HepG2 (cell line): ENCODE measurements around the gene TMEM190. TPM values are rescaled to one million over a fixed set of nuclear protein-coding genes. Genes with fewer than 3 reads are reported as not detected.
A peak's percentile ranks its signal among the peaks of the same experiment; 100 is the strongest.

Source experiments
- ARNTL ChIP-seq: sonication (generic); formaldehyde crosslinking; IDR thresholded peaks from 2 replicates; pipeline ENCODE4 v1.4.0; 2020; ENCODE audit warnings: mild to moderate bottlenecking, missing genetic modification reagents
- ATAD3A ChIP-seq: sonication (generic); formaldehyde crosslinking; IDR thresholded peaks from 2 replicates; pipeline ENCODE4 v1.4.0; 2020; ENCODE audit warnings: missing genetic modification reagents
- CEBPG ChIP-seq: IDR thresholded peaks from 2 replicates; pipeline ENCODE4 v1.6.1; 2016
- DMAP1 ChIP-seq: IDR thresholded peaks from 2 replicates; pipeline ENCODE4 v1.6.1; 2016
- FOXK1 ChIP-seq: sonication (generic); formaldehyde crosslinking; IDR thresholded peaks from 2 replicates; pipeline ENCODE4 v1.4.0; 2020; ENCODE audit warnings: low read depth, missing genetic modification reagents, borderline replicate concordance
- GATAD1 ChIP-seq: IDR thresholded peaks from 2 replicates; pipeline ENCODE4 v1.6.1; 2016; ENCODE audit warnings: missing genetic modification reagents, missing compliant biosample characterization
- IKZF1 ChIP-seq: fragments of 450-650 bp; IDR thresholded peaks from 2 replicates; pipeline ENCODE4 v1.7.1; 2016
- MAFG ChIP-seq: sonication (generic); formaldehyde crosslinking; IDR thresholded peaks from 2 replicates; pipeline ENCODE4 v1.5.1; 2020; ENCODE audit warnings: mild to moderate bottlenecking, missing genetic modification reagents
- MEF2D ChIP-seq: sonication (generic); formaldehyde crosslinking; IDR thresholded peaks from 2 replicates; pipeline ENCODE4 v1.5.1; 2020; ENCODE audit warnings: mild to moderate bottlenecking, missing genetic modification reagents
- MIER3 ChIP-seq: IDR thresholded peaks from 2 replicates; pipeline ENCODE4 v1.6.1; 2016; ENCODE audit warnings: missing compliant biosample characterization, borderline replicate concordance
- NFATC3 ChIP-seq: sonication (generic); formaldehyde crosslinking; IDR thresholded peaks from 2 replicates; pipeline ENCODE4 v1.5.1; 2020; ENCODE audit warnings: mild to moderate bottlenecking, missing genetic modification reagents
- NFIB ChIP-seq: sonication (generic); formaldehyde crosslinking; IDR thresholded peaks from 2 replicates; pipeline ENCODE4 v1.9.0; 2021; ENCODE audit warnings: missing genetic modification reagents, mild to moderate bottlenecking, borderline replicate concordance
- PHF5A ChIP-seq: IDR thresholded peaks from one replicate; pipeline ENCODE4 v1.6.1; 2018; ENCODE audit warnings: low read depth, missing genetic modification reagents; ENCODE audit not compliant: unreplicated experiment
- RARA ChIP-seq: IDR thresholded peaks from 2 replicates; pipeline ENCODE4 v1.6.1; 2016; ENCODE audit warnings: missing genetic modification reagents, missing compliant biosample characterization
- TCF7L2 ChIP-seq: IDR thresholded peaks from 2 replicates; pipeline ENCODE4 v1.6.1; 2011; ENCODE audit warnings: mild to moderate bottlenecking, low read depth, low read length, moderate library complexity
- ZBTB42 ChIP-seq: sonication (generic); formaldehyde crosslinking; IDR thresholded peaks from 2 replicates; pipeline ENCODE4 v1.5.0; 2020; ENCODE audit warnings: mild to moderate bottlenecking, missing genetic modification reagents
- ZFAT ChIP-seq: sonication (generic); formaldehyde crosslinking; conservative IDR thresholded peaks from 2 replicates; pipeline ENCODE4 v1.8.1; 2023; ENCODE audit warnings: missing genetic modification reagents, inconsistent platforms
- ZNF10 ChIP-seq: sonication (generic); formaldehyde crosslinking; IDR thresholded peaks from 2 replicates; pipeline ENCODE4 v1.4.0; 2020; ENCODE audit warnings: mild to moderate bottlenecking, low read depth, missing genetic modification reagents, borderline replicate concordance
- ZNF276 ChIP-seq: sonication (generic); formaldehyde crosslinking; IDR thresholded peaks from 2 replicates; pipeline ENCODE4 v1.4.0; 2020; ENCODE audit warnings: mild to moderate bottlenecking, low read depth, missing genetic modification reagents
- ZNF383 ChIP-seq: sonication (generic); formaldehyde crosslinking; IDR thresholded peaks from 2 replicates; pipeline ENCODE4 v1.4.0; 2020; ENCODE audit warnings: missing genetic modification reagents, mild to moderate bottlenecking, borderline replicate concordance
- ZNF550 ChIP-seq: sonication (generic); formaldehyde crosslinking; IDR thresholded peaks from 2 replicates; pipeline ENCODE4 v1.4.0; 2020; ENCODE audit warnings: mild to moderate bottlenecking, missing genetic modification reagents, borderline replicate concordance
- ZNF597 ChIP-seq: sonication (generic); formaldehyde crosslinking; IDR thresholded peaks from 2 replicates; pipeline ENCODE4 v1.5.0; 2020; ENCODE audit warnings: missing genetic modification reagents
- ZNF660 ChIP-seq: sonication (generic); formaldehyde crosslinking; IDR thresholded peaks from 2 replicates; pipeline ENCODE4 v1.5.1; 2020; ENCODE audit warnings: mild to moderate bottlenecking, low read depth, missing genetic modification reagents, borderline replicate concordance
- ZNF670 ChIP-seq: sonication (generic); formaldehyde crosslinking; IDR thresholded peaks from 2 replicates; pipeline ENCODE4 v1.8.0; 2022; ENCODE audit warnings: mild to moderate bottlenecking, missing genetic modification reagents, borderline replicate concordance
- ZNF749 ChIP-seq: sonication (generic); formaldehyde crosslinking; IDR thresholded peaks from 2 replicates; pipeline ENCODE4 v1.8.0; 2022; ENCODE audit warnings: mild to moderate bottlenecking, missing genetic modification reagents, moderate library complexity, borderline replicate concordance
- ZNF772 ChIP-seq: sonication (generic); formaldehyde crosslinking; IDR thresholded peaks from 2 replicates; pipeline ENCODE4 v1.5.0; 2020; ENCODE audit warnings: mild to moderate bottlenecking, missing genetic modification reagents
- ZNF776 ChIP-seq: sonication (generic); formaldehyde crosslinking; IDR thresholded peaks from 2 replicates; pipeline ENCODE4 v1.4.0; 2020; ENCODE audit warnings: mild to moderate bottlenecking, missing genetic modification reagents
- polyA plus RNA-seq, 8 experiments: library from polyadenylated mRNA; depleted of rRNA in 3 of 8; stranded (reverse) in 7 of 8; unstranded in 1 of 8; fragments of >200 nt; fragmentation: Illumina TruSeq in 4 of 8; extraction: Trizol in 4 of 8; gene quantifications; 2 replicates each; pipeline versions ENCODE4 v1.2.1 to v1.2.3, GENCODE V29; 2011 to 2016; ENCODE audit warnings: low read depth in 4 of 8, missing spikeins in 1 of 8, mixed read lengths in 1 of 8; ENCODE audit not compliant: insufficient read depth in 1 of 8
- total RNA-seq, 5 experiments: library from RNA; depleted of rRNA; stranded (reverse); fragments of >200 nt; fragmentation: Illumina TruSeq; extraction: Trizol; gene quantifications; 2 replicates each; pipeline ENCODE4 v1.2.3, GENCODE V29; 2016; ENCODE audit warnings: low read depth in 1 of 5
- TF ChIP-seq, protein P1 (sequence below): fragments of 450-650 bp; IDR thresholded peaks from 2 replicates; pipeline ENCODE4 v1.6.1; 2017; ENCODE audit warnings: mild to moderate bottlenecking

The TMEM190 gene
- total and polyA plus RNA-seq, 2 of the 13 experiments (the other 11 are each of a cell fraction or from before 2014, with no cell fraction given), result 0.35 to 0.83 TPM

- TF ChIP-seq ZFAT (CRISPR knock-in tag) (no peak), ZNF772 (CRISPR knock-in tag) (no peak), GATAD1 (CRISPR knock-in tag) (no peak), NFATC3 (CRISPR knock-in tag) (no peak), MEF2D (no peak), ZNF776 (CRISPR knock-in tag) (no peak), ARNTL (CRISPR knock-in tag) (no peak), NFIB (CRISPR knock-in tag) (no peak), ZNF550 (no peak), ATAD3A (no peak), MAFG (CRISPR knock-in tag) (no peak), IKZF1 (no peak), FOXK1 (CRISPR knock-in tag) (no peak), PHF5A (CRISPR knock-in tag) (no peak), CEBPG (CRISPR knock-in tag) (peak; percentile 68), ZNF660 (CRISPR knock-in tag) (no peak), ZNF670 (CRISPR knock-in tag) (no peak), ZNF276 (no peak), TCF7L2 (no peak), ZBTB42 (CRISPR knock-in tag) (no peak), ZNF749 (CRISPR knock-in tag) (no peak), RARA (CRISPR knock-in tag) (no peak), DMAP1 (CRISPR knock-in tag) (peak; percentile 37; the same call in 1 of the 2 replicates), MIER3 (CRISPR knock-in tag) (no peak), ZNF10 (CRISPR knock-in tag) (no peak), ZNF383 (CRISPR knock-in tag) (no peak), ZNF597 (CRISPR knock-in tag) (no peak)
- TF ChIP-seq, protein P1, sequence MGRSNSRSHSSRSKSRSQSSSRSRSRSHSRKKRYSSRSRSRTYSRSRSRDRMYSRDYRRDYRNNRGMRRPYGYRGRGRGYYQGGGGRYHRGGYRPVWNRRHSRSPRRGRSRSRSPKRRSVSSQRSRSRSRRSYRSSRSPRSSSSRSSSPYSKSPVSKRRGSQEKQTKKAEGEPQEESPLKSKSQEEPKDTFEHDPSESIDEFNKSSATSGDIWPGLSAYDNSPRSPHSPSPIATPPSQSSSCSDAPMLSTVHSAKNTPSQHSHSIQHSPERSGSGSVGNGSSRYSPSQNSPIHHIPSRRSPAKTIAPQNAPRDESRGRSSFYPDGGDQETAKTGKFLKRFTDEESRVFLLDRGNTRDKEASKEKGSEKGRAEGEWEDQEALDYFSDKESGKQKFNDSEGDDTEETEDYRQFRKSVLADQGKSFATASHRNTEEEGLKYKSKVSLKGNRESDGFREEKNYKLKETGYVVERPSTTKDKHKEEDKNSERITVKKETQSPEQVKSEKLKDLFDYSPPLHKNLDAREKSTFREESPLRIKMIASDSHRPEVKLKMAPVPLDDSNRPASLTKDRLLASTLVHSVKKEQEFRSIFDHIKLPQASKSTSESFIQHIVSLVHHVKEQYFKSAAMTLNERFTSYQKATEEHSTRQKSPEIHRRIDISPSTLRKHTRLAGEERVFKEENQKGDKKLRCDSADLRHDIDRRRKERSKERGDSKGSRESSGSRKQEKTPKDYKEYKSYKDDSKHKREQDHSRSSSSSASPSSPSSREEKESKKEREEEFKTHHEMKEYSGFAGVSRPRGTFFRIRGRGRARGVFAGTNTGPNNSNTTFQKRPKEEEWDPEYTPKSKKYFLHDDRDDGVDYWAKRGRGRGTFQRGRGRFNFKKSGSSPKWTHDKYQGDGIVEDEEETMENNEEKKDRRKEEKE, result no peak
Observed at GRCh38 chr19:55377356-55378131, 918 bp downstream of the TMEM190 start (continued).
